K562 (cell line): ENCODE results near the gene PRR19. TPM values are rescaled to one million over a fixed set of nuclear protein-coding genes. Genes with fewer than 3 reads are reported as not detected.
A peak's percentile ranks its signal among the peaks of the same experiment; 100 is the strongest.

Source experiments
- ATAC-seq: fragments of 200-7000 bp; cut with Tn5 transposase; 3 replicates; pipeline ENCODE4 v1.9.1; 2020; ENCODE audit warnings: moderate library complexity
- BruUV-seq: library from RNA; stranded (reverse); fragments of 400-500 nt; replicated peaks from 2 replicates; lab custom pipeline; 2021; lab: Mats Ljungman, UMichigan
- CTCF ChIA-PET: fragments of 300-600 bp; formaldehyde crosslinking; extraction: SDS; loops from one replicate; lab custom pipeline; 2021; ENCODE audit warnings: low intra/inter-chr PET ratio; lab: Yijun Ruan, JAX
- POLR2A ChIA-PET: fragments of 300-600, 350-650 bp; sonication (Branson Sonifier 250); formaldehyde crosslinking; extraction: SDS; loops from one replicate; lab custom pipeline; 2021; ENCODE audit warnings: antibody characterized with exemption, inconsistent platforms; lab: Yijun Ruan, JAX
- DNase-seq, 4 experiments: peaks; one replicate each; pipeline versions ENCODE4 v3.0.0 to v3.0.0-alpha.2; 2011 to 2018; ENCODE audit warnings: low spot score in 3 of 4, mixed read lengths in 3 of 4; ENCODE audit errors: extremely low read depth in 1 of 4
- FAIRE-seq: peaks from 2 replicates; lab custom pipeline; 2011; peaks lifted over from hg19 to GRCh38; lab: Jason Lieb, UNC
- H2AFZ ChIP-seq: 2 replicates; pipeline ENCODE4 v1.6.0; 2011; ENCODE audit warnings: low read depth, low read length, control low read depth, inconsistent platforms
- H3K27ac ChIP-seq: fragments of 200-600 bp; 3 replicates; pipeline ENCODE4 v1.8.0; 2011; ENCODE audit warnings: low read depth, mild to moderate bottlenecking, control low read depth, inconsistent platforms, low read length, moderate library complexity, mixed read lengths; ENCODE audit errors: extremely low read depth
- H3K27me3 ChIP-seq, 2 experiments: fragments of 300-600 bp in 1 of 2; 2 replicates in 1 of 2; 3 replicates in 1 of 2; pipeline versions ENCODE4 v1.6.0 to v1.8.0; 2011; ENCODE audit warnings: inconsistent platforms in 2 of 2, low read length in 2 of 2, mild to moderate bottlenecking in 1 of 2, mixed read lengths in 1 of 2, moderate library complexity in 1 of 2; ENCODE audit not compliant: control insufficient read depth in 2 of 2, insufficient read depth in 2 of 2
- H3K36me3 ChIP-seq: fragments of 300-600 bp; 3 replicates; pipeline ENCODE4 v1.8.0; 2011; ENCODE audit warnings: mild to moderate bottlenecking, low read length, inconsistent platforms; ENCODE audit not compliant: control insufficient read depth, insufficient read depth
- H3K4me1 ChIP-seq, 2 experiments: fragments of 200-600 bp in 1 of 2; replicated peaks in 1 of 2; 2 replicates in 1 of 2; 3 replicates in 1 of 2; pipeline versions ENCODE4 v1.5.1 to v1.8.0; 2011; ENCODE audit warnings: inconsistent platforms in 2 of 2, low read length in 2 of 2, mild to moderate bottlenecking in 1 of 2, mixed read lengths in 1 of 2, moderate library complexity in 1 of 2; ENCODE audit not compliant: control insufficient read depth in 2 of 2, insufficient read depth in 2 of 2
- H3K4me2 ChIP-seq: 2 replicates; pipeline ENCODE4 v1.6.1; 2011; ENCODE audit warnings: low read length, control low read depth, inconsistent platforms, mixed read lengths; ENCODE audit not compliant: insufficient read depth
- H3K4me3 ChIP-seq: fragments of 200-600 bp; sonication (generic), shearing (Covaris generic); 2 replicates; pipeline ENCODE4 v1.5.1; 2016; ENCODE audit warnings: control low read depth, inconsistent platforms
- H3K79me2 ChIP-seq: fragments of 200-600 bp; 3 replicates; pipeline ENCODE4 v1.8.0; 2011; ENCODE audit warnings: low read length, inconsistent platforms; ENCODE audit not compliant: control insufficient read depth, insufficient read depth
- H3K9ac ChIP-seq, 2 experiments: 2 replicates each; pipeline versions ENCODE4 v1.6.0 to v1.6.1; 2011; ENCODE audit warnings: low read depth in 2 of 2, low read length in 2 of 2, control low read depth in 1 of 2, inconsistent platforms in 1 of 2, mild to moderate bottlenecking in 1 of 2, mixed read lengths in 1 of 2; ENCODE audit not compliant: insufficient read depth in 1 of 2
- H3K9me1 ChIP-seq: one replicate; pipeline ENCODE4 v1.6.0; 2011; ENCODE audit warnings: inconsistent platforms, mild to moderate bottlenecking, low read length, moderate library complexity; ENCODE audit not compliant: control insufficient read depth, insufficient read depth
- H3K9me3 ChIP-seq: replicated peaks from 2 replicates; pipeline ENCODE4 v1.5.1; 2011; ENCODE audit warnings: low read depth, low read length, inconsistent platforms; ENCODE audit not compliant: control insufficient read depth, insufficient read depth
- H4K20me1 ChIP-seq: replicated peaks from 2 replicates; pipeline ENCODE4 v1.6.1; 2011; ENCODE audit warnings: low read length, inconsistent platforms, mixed read lengths; ENCODE audit not compliant: control insufficient read depth, insufficient read depth
- CTCF ChIP-seq, 3 experiments: IDR thresholded peaks in 2 of 3; conservative IDR thresholded peaks in 1 of 3; 2 replicates each; pipeline ENCODE4 v1.5.1; 2011 to 2012; ENCODE audit warnings: low read length in 3 of 3, mild to moderate bottlenecking in 3 of 3, control low read depth in 2 of 3, improper control_type of control experiment in 1 of 3, inconsistent platforms in 1 of 3, low read depth in 1 of 3, mixed read lengths in 1 of 3, moderate library complexity in 1 of 3; ENCODE audit not compliant: insufficient read depth in 2 of 3
- ELK1 ChIP-seq: sonication (generic); formaldehyde crosslinking; IDR thresholded peaks from 2 replicates; pipeline ENCODE4 v1.8.1; 2022; ENCODE audit warnings: missing genetic modification reagents
- HDAC1 ChIP-seq, 2 experiments: fragments of 450-650 bp; IDR thresholded peaks; 2 replicates each; pipeline ENCODE4 v1.6.1; 2016 to 2017; ENCODE audit warnings: inconsistent platforms in 1 of 2, mild to moderate bottlenecking in 1 of 2, moderate library complexity in 1 of 2
- HEY1 ChIP-seq: fragments of 250-450 bp; sonication (Bioruptor Pico); IDR thresholded peaks from 2 replicates; pipeline ENCODE4 v1.5.0; 2020; ENCODE audit warnings: mild to moderate bottlenecking, moderate library complexity, borderline replicate concordance
- HOMEZ ChIP-seq: fragments of 250-450 bp; sonication (Bioruptor Pico); IDR thresholded peaks from 2 replicates; pipeline ENCODE4 v1.4.0; 2020; ENCODE audit warnings: mild to moderate bottlenecking, moderate library complexity
- KDM5B ChIP-seq: fragments of 200-600 bp; sonication (generic); IDR thresholded peaks from 2 replicates; pipeline ENCODE4 v1.6.1; 2012; ENCODE audit warnings: low read depth, mild to moderate bottlenecking, moderate library complexity, low read length, control low read depth, inconsistent platforms; ENCODE audit not compliant: insufficient replicate concordance
- MEF2A ChIP-seq: IDR thresholded peaks from 2 replicates; pipeline ENCODE4 v1.6.1; 2011; ENCODE audit warnings: low read depth, mild to moderate bottlenecking, low read length, moderate library complexity; ENCODE audit not compliant: control insufficient read depth
- MEF2D ChIP-seq: conservative IDR thresholded peaks from 2 replicates; pipeline ENCODE4 v1.6.1; 2016; ENCODE audit warnings: low read depth, missing genetic modification characterization, missing compliant biosample characterization
- RBBP5 ChIP-seq: fragments of 200-600 bp; sonication (generic); IDR thresholded peaks from 2 replicates; pipeline ENCODE4 v1.6.1; 2012; ENCODE audit warnings: borderline replicate concordance, mild to moderate bottlenecking, low read length, control low read depth, inconsistent platforms; ENCODE audit not compliant: insufficient read depth, poor library complexity, severe bottlenecking
- USF2 ChIP-seq: sonication (generic); formaldehyde crosslinking; IDR thresholded peaks from 2 replicates; pipeline ENCODE4 v1.5.0; 2020; ENCODE audit warnings: missing genetic modification reagents
- WGBS: fragments of 100-300 bp; shearing (Covaris generic); methylation state at CpG from one replicate; pipeline ENCODE4 v1.1.6; 2016; ENCODE audit warnings: low coverage, mixed read lengths; ENCODE audit not compliant: insufficient coverage; ENCODE audit errors: missing lambda C conversion rate; 5-methylcytosine and 5-hydroxymethylcytosine counted together
- in situ Hi-C: fragments of 300-500 bp; cut with MboI; formaldehyde crosslinking; loops from 4 replicates; pipeline ENCODE4 v1.15.0; 2018; ENCODE audit warnings: inconsistent platforms, mixed read lengths
- intact Hi-C: fragments of 100-400 bp; cut with micrococcal nuclease; formaldehyde crosslinking; loops from 2 replicates; pipeline ENCODE4 v1.14.2; 2022
- polyA plus RNA-seq, 8 experiments: library from polyadenylated mRNA; depleted of rRNA in 4 of 8; stranded (reverse) in 5 of 8; unstranded in 3 of 8; fragments of >200 nt; fragmentation: Nextera tagmentation in 2 of 8; fragmentation: Illumina TruSeq in 1 of 8; extraction: Ambion mirVana in 2 of 8; extraction: Trizol in 1 of 8; gene quantifications; 2 replicates each; pipeline versions ENCODE4 v1.2.1 to v1.2.3, GENCODE V29; 2011 to 2014; ENCODE audit warnings: inconsistent platforms in 1 of 8, missing spikeins in 1 of 8
- total RNA-seq, 7 experiments: library from RNA; depleted of rRNA in 6 of 7; stranded (reverse); fragments of >200 nt in 6 of 7; fragmentation: Illumina TruSeq in 2 of 7; extraction: Trizol in 2 of 7; gene quantifications; 2 replicates each; pipeline versions ENCODE4 v1.2.1 to v1.2.3, GENCODE V29; 2011 to 2021; ENCODE audit warnings: low replicate concordance in 1 of 7

Gene PRR19
- total and polyA plus RNA-seq, 9 of the 15 experiments (the other 6 are each of a cell fraction or from before 2014, with no cell fraction given): 0.10 to 1.6 (median 0.54) TPM

- no peak for TF ChIP-seq HDAC1 (IDR thresholded peaks at IDR 0.05)
- peak; percentile 72; the same call in 1 of the 2 replicates for TF ChIP-seq MEF2A
- TF ChIP-seq, all 486 proteins: peak for 6
Observed at GRCh38 chr19:42280815-42281145, 21.2 kb upstream of the PRR19 start (continued).

- Histone ChIP-seq H3K27me3 (no peaks in the 10 kb centered on the region; a peak in 1 of 5 replicates), H3K4me1 (peaks cover 48 to 75% of the 10 kb centered on the region in 2 experiments), H3K9ac (peak overlapping the region; percentile 53 to 90), H3K79me2 (peaks cover 65% of the 10 kb centered on the region), H3K9me1 (no peaks in the 10 kb centered on the region), H2AFZ (peak overlapping the region; percentile 21; the same call in 1 of the 2 replicates), H4K20me1 (0 out of 2 replicates have a peak, but pooled peaks cover 8% of the 10 kb centered on the region), H3K4me3 (peak overlapping the region; percentile 93), H3K27ac (peak overlapping the region; percentile 79), H3K36me3 (peaks cover 10% of the 10 kb centered on the region; the same call in 2 of the 3 replicates), H3K4me2 (peak overlapping the region; percentile 97), H3K9me3 (no peaks in the 10 kb centered on the region)
- intact Hi-C loops: no loop called here
- in situ Hi-C loops: no loop called here
- ChIA-PET POLR2A (interaction anchor here (0.5 to 3.6 kb wide), 4 partner anchors 11 to 782 kb away, joined by 3 to 16 read pairs (median 10); partner anchors contain the start of gene CIC), CTCF (interaction anchor here (2.4 kb wide), 1 partner anchor 36 kb away, joined by 24 read pairs; no protein-coding TSS in a partner anchor)
- no TSS peak for BruUV-seq
- peak; percentile 16 for ATAC-seq
- peak; percentile 20 to 67 (median 32) for DNase-seq
- FAIRE-seq: no peak
- WGBS: 2% methylated on average over 13 of the region's 25 CpGs
- TF ChIP-seq USF2 (CRISPR knock-in tag) (no peak), MEF2D (tag) (no peak), HOMEZ (CRISPR knock-in tag) (no peak), ELK1 (0 out of 2 replicates have a peak, but pooled peaks have one; percentile 40), CTCF (IDR thresholded peaks at IDR 0.05 in 2 of 3, conservative IDR thresholded peaks at IDR 0.05 in 1 of 3; ENCODE audit: insufficient read depth in 2 of 3, low read depth in 1 of 3, low read length in 3 of 3) (0 out of 6 replicates have a peak, but pooled peaks of 1 of the 3 experiments have one; percentile 4), RBBP5 (peak; percentile 45), KDM5B (peak; percentile 28), HEY1 (CRISPR knock-in tag) (no peak)
Observed at GRCh38 chr19:42281146-42281826, 20.6 kb upstream of the PRR19 start.
